ENCODE results near the gene PTOV1. TPM values are rescaled to one million over a fixed set of nuclear protein-coding genes. Genes with fewer than 3 reads are reported as not detected.

The PTOV1 gene
- total and polyA plus RNA-seq, 12 donors = 67.8 to 220 (median 91.4) TPM

- Histone ChIP-seq H3K9me3 (no peaks in the 10 kb centered on the region), H3K36me3 (peaks cover under 1 to 51% (median 35%) of the 10 kb centered on the region in 9 donors), H3K27me3 (no peaks in the 10 kb centered on the region), H3K4me3 (peak within 1 kb of the TSS; percentile 61 to 95 (median 81)), H3K4me1 (peaks cover 9 to 36% (median 26%) of the 10 kb centered on the region in 9 donors), H3K27ac (peak within 1 kb of the TSS; percentile 91 to 99 (median 98))
- 0% methylated on average over 61 of the region's 61 CpGs for WGBS, 2 donors
- intact Hi-C loops (cut with DNase I) = loop anchor here in 4 of 10 donors (1.0 to 5.0 kb wide), 7 partner anchors 26 to 380 kb away; partner anchors contain the start of genes AP2A1 (in 2 of the 4), ATF5 (in 1 of the 4), FUZ (in 1 of the 4) and NUP62 (in 1 of the 4)
- DNase-seq (peak; percentile 99 to 100), ATAC-seq (peak; percentile 78 to 92 (median 87))
- TF ChIP-seq CTCF (IDR thresholded peaks at IDR 0.05) = no peak
Observed at GRCh38 chr19:49877020-49877878, 26.3 kb downstream of the PTOV1 start, which contains the start of the genes AKT1S1 and TBC1D17. AKT1S1 (minus strand) TSS chr19:49877355; CDS start chr19:49873295, 4,060 bp downstream. TBC1D17 (plus strand) TSS chr19:49877702; CDS start chr19:49877724, 22 bp downstream.

GRCh38 chr19:49877879-49878743 lies 27.2 kb downstream of the PTOV1 start:
- DNase-seq = peak; percentile 99
- Histone ChIP-seq H3K36me3 (peaks cover 9 to 54% (median 43%) of the 10 kb centered on the region in 9 donors), H3K4me1 (peaks cover 9 to 36% (median 26%) of the 10 kb centered on the region in 9 donors), H3K27ac (peak overlapping the region; percentile 91 to 99 (median 98)), H3K9me3 (no peaks in the 10 kb centered on the region), H3K27me3 (no peaks in the 10 kb centered on the region), H3K4me3 (peak overlapping the region; percentile 33 to 89 (median 70))
- no peak for TF ChIP-seq CTCF (IDR thresholded peaks at IDR 0.05)
- intact Hi-C loops (cut with DNase I) = loop anchor here in 4 of 10 donors (1.0 to 5.0 kb wide), 7 partner anchors 27 to 381 kb away; partner anchors contain the start of genes AP2A1 (in 2 of the 4), ATF5 (in 1 of the 4), FUZ (in 1 of the 4) and NUP62 (in 1 of the 4)
- peak; percentile 69 to 81 (median 78) for ATAC-seq
- 10% methylated on average over 41 of the region's 41 CpGs for WGBS, 2 donors

- 84 to 88% methylated on average over 9 of the region's 9 CpGs for WGBS, 2 donors
- no peaks in the 10 kb centered on the region for H3K9me3 ChIP-seq
- H3K4me1 ChIP-seq = peaks cover 9 to 36% (median 26%) of the 10 kb centered on the region in 9 donors
- peaks cover 10 to 60% (median 49%) of the 10 kb centered on the region in 9 donors for H3K36me3 ChIP-seq
- H3K4me3 ChIP-seq = peak overlapping the region in 7 of 10 donors; percentile 47 to 89 (median 81)
- H3K27me3 ChIP-seq = no peaks in the 10 kb centered on the region
- peak overlapping the region in 5 of 10 donors; percentile 91 to 98 (median 98) for H3K27ac ChIP-seq
- ATAC-seq = no peak
- peak in 1 of 2 donors; percentile 8 for DNase-seq
- no peak for TF ChIP-seq CTCF (IDR thresholded peaks at IDR 0.05)
- intact Hi-C loops (cut with DNase I) = loop anchor here in 3 of 10 donors (5.0 kb wide), 3 partner anchors 111 to 381 kb away; partner anchors contain the start of genes AP2A1 (in 2 of the 3), PRMT1 (in 1 of the 3) and RPS11 (in 1 of the 3)
Observed at GRCh38 chr19:49878744-49879070, 27.7 kb downstream of the PTOV1 start.

All from heart right ventricle (tissue), 16 donors.